Stimulated activated CD8-positive, alpha-beta memory T cell treated with anti-CD3 and anti-CD28 coated beads, Interleukin-7, amount 100 ng/mL, for 1 hour (primary cell): Measurements from ENCODE around the gene SMYD5.

Experiments used
- DNase-seq, 2 donors: peaks; one replicate each; pipeline ENCODE4 v3.0.0-alpha.2; 2020; ENCODE audit warnings: low read depth in 2 of 2

Gene SMYD5

DNA sequence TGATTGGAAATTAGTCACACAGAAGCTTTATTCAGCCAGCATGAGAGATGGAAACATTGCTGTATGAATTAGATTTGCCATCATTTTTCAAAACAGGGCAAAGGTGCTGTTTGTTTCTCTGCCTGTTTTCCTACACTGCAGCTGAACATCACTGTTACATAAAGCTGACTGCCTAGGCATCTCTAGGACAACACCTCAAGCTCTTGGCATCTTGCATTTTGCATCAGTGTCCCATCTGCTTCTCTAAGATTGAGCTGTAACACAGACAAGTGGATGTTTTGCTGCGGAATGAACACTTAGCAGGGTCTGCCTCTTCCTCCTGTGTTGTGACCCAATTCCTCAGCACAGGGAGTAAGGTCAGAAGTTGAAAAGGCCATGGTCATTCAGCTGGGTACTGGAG, 24.9 kb downstream of the SMYD5 start:
- no peak for DNase-seq

GRCh38 chr2:73239776-73240175, 25.7 kb downstream of the SMYD5 start:
- DNase-seq: no peak

DNA sequence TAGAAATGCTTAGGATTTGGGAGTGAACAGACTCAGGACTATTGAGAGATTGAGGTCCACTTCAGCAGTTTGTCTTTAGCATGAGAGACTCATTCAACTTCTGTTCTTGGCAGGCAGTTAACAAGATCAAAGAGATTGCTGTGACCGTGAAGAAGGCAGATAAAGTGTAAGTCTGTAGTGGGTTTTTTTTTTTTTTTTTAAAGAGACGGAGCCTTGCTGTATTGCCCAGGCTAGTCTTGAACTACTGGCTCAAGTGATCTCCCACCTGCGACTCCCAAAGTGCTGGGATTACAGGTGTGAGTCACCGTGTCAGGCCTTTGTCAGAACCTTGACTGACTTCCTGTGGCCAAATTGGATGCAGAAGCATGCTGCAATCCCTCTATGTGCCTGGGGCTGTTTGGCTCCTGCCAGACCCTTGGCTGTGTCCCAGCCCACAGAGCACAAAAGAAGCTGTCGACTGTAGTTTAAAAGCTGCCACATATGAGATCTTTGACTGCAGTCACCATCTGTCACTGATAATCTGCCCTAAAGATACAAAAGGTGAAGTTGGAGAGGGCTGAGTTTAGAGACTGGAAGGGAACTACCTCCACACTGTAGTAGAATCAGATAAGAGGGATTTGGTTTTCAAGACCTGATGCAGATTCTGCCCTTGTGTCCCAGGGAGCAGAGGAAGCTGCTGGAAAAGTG, 30.0 kb downstream of the SMYD5 start:
- DNase-seq: no peak

- no peak for DNase-seq
Measured at GRCh38 chr2:73244580-73244979, 30.5 kb downstream of the SMYD5 start.

DNA sequence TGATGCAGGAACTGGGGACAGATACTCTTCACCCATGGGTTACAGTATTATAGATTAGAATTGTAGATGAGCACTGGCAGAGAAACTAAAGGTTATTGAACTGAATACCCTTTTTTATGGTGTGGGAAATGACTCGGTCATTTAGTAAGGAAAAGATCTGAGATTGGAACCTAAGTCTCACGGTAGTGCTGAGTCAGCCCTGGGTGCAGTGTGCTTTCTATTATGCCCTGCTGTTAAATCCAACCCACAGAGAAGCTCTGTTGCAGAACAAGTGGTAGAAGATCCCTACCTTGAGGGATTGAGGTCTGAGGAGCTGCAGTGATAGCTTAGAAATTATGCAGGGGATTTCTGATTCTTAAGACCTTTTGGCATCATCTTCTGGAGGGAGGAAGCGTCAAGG, 32.8 kb downstream of the SMYD5 start:
- no peak for DNase-seq

- DNase-seq: no peak
Measured at GRCh38 chr2:73249636-73250035, 35.6 kb downstream of the SMYD5 start.

DNA sequence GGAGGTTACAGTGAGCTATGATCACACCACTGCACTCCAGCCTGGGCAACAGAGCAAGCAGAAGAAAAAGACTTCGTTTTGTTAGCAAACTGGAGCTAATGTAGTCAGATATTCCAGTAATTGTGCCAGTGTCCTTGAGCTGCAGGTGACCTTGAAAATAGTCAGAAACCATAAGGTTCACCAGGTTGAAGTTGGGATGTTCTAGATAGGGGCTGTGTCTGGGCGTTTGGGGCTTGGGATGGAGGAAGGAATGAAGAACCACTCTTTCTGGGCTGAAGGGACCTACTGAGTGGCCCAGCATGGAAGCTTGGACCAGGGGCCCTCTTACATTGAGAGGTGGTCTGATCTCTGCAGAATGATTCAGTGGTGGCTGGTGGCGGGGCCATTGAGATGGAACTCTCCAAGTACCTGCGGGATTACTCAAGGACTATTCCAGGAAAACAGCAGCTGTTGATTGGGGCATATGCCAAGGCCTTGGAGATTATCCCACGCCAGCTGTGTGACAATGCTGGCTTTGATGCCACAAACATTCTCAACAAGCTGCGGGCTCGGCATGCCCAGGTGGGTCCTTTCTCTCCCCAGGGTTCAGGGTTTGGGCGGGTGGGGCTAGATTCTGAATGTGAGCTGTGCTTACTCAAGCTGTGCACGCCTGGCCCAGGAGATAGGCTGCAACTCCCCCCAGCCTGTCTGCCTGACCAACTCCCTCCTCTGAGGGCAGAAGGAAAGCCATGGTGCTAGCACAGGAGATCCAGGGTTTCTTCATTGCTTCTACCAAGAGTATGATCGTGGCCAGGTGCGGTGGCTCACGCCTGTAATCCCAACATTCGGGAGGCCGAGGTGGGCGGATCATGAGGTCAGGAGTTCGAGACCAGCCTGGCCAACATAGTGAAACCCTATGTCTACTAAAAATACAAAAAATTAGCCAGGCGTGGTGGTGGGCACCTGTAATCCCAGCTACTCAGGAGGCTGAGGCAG, 37.1 kb downstream of the SMYD5 start:
- no peak for DNase-seq

DNA sequence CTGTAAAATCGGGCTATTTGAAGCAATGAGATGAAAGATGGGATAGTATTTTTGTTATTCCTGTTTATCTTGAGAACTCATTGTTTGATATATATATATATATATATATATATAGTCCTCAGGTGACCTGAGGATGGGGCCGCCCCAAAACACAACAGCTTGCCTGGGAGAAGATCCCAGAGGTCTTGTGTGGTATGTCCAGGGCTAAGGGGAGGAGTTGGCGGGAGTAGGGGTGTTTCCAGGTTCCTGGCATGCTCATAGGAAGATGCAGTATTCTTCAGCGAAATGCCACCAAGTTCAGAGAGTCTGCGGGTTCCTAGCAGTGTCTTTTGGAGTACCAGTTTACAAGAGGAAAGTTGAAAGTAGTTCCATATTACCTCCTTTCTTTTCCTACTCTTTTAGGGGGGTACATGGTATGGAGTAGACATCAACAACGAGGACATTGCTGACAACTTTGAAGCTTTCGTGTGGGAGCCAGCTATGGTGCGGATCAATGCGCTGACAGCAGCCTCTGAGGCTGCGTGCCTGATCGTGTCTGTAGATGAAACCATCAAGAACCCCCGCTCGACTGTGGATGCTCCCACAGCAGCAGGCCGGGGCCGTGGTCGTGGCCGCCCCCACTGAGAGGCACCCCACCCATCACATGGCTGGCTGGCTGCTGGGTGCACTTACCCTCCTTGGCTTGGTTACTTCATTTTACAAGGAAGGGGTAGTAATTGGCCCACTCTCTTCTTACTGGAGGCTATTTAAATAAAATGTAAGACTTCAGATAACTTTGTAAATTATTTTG, 38.4 kb downstream of the SMYD5 start:
- no peak for DNase-seq

- no peak for DNase-seq
Measured at GRCh38 chr2:73253400-73253799, 39.4 kb downstream of the SMYD5 start.

DNA sequence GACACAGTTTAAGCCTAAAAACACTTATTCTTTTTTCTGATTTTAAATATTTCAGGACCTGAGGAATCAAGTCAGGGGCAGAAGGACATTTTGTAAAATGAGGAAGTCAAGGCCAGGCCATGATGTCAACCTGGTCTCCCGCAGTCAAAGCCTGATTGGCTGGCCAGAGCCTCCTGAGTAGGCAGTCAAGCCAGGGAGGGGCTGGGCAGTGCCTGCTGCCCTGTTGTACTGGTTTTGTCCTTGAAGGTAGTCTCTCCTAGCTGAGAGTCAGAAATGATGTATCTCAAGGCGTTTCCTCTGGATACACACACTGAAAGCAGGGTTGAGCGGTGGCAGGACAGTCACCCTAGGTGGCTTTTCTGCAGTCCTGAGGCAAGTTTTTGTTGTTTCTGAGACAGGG, 39.9 kb downstream of the SMYD5 start:
- DNase-seq: no peak

DNA sequence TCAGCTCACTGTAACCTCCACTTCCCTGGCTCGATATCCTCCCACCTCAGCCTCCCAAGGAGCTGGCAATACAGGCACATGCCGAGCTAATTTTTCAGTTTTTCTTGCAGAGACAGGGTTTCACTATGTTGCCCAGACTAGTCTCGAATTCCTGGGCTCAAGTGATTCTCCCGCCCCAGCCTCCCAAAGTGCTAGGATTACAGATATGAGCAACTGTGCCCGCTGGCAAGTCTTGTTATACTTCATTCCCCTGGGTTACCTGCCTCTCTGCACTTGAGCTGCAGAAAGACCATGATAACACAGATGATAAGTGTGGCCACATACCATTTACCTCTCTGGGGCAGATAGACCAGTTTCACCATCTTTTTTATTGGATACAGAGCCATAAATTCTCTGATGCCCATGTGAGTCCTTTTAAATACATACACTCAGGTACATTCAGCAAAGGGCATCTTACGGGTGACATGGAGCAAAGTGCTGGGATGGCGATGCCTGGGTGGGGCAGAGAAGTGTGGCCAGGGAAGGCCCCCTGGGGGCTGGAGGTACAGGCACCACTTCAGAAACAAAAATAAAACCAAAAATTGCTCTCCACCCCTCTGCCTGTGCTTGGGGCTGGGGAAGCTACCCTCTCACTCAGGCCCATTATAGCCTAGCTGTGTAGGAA, 40.4 kb downstream of the SMYD5 start:
- no peak for DNase-seq

GRCh38 chr2:73255007-73255644, 41.1 kb downstream of the SMYD5 start:
- no peak for DNase-seq

- no peak for DNase-seq
Measured at GRCh38 chr2:73255907-73256617, 42.0 kb downstream of the SMYD5 start.

DNA sequence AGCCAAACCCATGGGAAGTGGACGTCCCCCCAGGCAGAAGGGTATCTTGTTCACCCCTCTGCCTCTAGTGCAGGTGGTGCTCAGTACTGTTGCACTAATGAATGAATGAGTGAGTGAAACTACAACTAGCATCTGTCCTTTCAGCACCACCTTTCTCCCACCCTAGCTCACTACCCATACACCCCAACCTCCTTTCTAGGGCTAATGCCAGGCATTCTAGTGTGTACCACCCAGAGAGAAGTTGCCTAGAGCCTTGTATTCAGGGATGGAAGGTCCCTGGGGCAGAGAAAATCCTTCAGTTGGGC, 42.5 kb downstream of the SMYD5 start:
- no peak for DNase-seq

DNA sequence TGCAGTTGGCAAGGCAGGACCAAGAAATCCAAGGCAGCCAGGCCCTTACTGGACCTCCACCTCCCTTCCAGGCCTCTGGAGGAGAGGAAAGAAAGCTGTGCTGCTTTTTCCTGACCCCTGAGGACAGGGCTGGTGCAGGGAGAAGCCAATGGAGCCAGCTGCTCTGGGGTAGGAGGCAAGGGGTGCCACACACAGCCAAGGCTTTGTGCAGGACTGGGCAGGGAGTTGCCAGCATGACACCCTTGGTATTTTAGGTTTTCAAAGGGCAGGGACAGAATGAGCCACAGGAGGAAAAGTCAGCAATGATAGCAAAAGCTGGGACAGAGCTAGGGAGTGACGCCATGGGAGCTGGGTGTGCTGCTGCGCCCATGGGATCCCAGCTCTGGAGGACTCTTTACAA, 43.0 kb downstream of the SMYD5 start:
- no peak for DNase-seq

DNA sequence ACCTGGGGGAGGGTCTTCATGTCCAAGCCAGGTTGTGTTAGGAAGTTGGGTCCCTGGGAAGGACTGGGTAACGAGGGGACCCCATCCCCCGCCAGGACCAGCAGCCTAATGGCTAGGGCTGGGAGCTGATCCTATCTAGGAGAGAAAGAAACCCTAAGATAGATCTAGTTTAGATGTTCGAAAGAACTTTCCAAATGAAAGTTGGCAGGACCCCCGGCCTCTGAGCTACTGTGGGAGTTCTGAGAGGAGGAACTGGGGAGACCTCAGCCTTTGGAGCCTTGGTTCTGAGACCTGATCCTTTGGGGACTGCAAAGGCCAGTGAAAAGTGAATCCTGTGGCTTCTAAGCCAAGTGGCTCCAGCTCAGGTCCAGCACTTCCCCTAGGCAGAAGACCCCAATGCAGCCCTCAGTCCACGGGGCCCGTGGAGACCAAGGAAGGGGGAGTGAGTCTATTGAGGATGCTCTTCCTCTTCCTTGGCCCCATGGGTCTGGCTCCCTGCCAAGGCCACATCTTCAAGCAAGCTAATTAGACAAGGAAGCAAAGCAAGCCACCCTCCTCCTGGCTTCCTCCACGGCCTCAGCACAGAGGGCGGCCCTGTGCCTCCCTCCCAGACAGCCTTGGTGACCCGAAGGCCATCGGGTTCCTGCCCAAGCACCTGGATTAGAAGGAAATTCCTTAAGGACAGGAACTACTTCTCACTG, 43.5 kb downstream of the SMYD5 start:
- DNase-seq: no peak

- no peak for DNase-seq
Measured at GRCh38 chr2:73258186-73258912, 44.3 kb downstream of the SMYD5 start.

DNA sequence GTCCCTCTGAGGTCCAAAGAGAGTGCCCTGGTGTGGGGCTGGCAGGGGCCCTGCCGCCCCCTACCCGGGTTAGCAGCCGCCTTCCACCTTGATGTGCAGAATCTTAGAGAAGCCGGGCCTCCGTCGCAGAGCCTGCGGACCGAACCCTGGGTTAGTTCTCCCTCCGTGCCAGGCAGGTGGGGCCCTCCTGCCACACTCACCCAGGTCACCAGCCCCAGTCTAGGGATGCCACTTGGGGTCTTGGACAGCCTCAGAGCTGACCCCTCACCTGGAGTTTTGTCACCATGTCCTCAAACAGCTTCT, 44.8 kb downstream of the SMYD5 start:
- no peak for DNase-seq

DNA sequence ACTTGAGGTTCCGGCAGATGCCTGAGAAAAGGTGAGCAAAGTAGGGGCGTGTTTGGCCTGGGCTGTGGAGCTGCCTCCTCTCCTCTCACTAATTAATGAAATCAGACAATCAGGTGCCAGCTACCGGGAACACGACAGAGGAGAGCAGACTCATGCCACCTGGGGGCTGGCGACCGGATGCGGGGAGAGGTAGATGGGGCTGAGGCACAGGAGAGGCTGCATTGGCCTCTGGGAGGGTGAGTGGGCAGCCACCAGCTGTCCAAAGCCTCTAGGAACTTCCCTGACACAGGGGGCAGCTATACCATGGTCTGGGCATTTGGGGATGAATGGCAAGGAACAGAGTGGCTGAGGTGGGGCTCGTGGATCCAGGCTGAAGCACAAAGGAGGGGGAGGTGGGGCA, 45.2 kb downstream of the SMYD5 start:
- DNase-seq: no peak
